ENCODE measurements around the gene ATP5F1E.

Gene ATP5F1E

DNA sequence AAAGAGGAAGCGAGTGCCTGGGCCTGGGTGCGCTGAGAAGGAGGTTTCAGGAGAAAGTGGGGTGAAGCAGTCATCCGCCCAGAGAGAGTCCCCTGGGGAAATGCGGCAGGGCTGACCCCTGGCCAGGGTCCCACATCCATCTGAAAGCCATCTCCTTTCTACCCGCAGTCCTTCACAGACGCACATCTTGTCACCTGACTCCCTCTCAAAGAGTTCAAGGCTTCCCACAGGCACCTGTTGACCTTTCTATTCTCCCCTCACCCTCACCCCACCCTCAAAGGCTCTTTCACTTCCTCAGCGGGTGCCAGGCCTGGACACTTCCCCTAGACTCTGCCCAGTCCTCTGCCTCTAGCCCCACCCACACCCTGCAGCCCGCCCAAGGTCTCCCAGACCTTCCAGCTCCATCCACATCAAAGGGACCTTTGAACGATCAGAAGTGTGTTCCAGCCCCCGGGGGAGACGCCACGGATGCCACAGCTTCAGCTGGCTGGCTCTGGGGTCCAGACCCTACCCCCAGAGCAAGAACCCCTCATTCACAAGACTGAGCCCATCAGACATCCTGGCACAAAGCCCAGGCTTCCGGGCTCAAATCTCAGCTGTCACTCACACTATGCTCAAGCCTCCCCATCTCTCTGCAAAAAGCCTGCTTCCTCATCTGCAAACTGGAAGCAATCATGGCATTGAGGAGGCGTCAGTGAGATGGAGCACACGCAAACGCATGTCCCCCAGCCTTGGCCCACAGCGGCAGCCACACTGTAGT is 27.2 kb downstream of the ATP5F1E start:
- DNase-seq: no peak

DNA sequence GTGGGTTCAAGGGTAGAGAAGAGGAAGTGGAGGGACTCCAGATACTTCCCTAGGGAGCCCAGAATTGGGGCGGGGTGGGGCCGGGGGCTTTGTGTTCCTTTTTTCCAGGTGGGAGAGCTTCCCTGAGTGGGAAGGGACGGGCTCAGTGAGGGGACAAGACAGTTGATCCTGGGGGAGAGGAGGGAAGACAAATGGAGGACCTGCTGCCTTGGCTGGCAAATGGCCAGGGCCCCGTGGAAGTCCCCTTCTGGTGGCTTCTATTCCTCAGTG is 27.7 kb downstream of the ATP5F1E start:
- DNase-seq: no peak

DNA sequence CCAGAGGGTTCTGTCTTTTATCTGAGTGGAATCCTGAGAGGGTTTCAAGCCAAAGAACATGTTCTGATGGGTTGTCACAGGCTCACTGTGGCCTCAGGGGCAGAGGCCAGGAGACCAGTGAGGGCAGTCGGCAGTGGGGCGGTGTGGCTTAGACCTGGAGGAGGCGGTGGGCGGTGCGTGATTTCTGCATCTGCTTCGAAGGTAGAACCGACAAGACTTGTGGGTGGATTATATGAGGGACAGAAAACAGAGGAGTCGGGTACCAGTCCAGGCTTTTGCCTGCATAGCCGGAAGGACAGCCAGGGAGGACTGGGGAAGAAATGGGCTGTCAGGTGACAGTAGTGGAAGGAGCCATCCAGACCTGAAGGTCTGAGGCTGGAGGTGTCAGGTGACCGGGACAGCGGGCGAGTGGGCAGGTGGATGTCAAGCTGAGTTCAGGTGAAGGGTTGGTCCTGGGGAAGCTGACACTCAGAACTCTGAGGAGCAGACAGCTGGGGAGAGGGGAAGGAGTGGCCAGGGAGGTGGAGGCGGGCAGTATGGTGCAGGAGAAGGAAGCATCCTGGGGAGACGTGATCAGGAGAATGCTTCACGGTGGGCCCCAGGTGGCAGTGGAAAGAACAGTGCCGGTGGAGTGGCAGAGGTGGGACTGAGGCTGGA is 28.2 kb downstream of the ATP5F1E start:
- no peak for DNase-seq

DNA sequence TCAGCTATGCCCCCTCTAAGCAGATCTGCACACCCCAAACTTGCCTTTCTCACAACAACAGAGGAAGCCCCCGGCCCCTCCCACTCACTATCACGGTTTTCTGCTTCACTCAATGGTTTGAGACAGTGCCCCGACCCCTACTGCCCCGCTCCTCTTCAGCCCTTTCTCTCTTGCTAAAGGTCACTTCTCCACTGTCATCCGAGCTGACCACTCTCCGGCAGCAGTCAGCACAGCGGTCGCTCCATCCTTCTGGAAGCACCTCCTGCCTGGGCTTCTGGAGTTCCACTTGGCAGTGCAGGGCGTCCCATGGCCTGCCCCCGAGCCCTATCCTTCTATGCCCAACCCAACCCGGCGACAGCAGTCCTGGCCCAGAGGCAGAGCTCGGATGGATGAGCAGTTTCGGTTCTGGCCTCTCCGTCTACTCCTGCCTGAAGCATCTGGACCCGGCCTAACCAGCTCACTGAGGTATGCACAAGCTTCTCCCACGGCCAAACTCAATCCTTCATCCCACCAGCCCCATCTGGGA is 29.2 kb downstream of the ATP5F1E start:
- no peak for DNase-seq

DNA sequence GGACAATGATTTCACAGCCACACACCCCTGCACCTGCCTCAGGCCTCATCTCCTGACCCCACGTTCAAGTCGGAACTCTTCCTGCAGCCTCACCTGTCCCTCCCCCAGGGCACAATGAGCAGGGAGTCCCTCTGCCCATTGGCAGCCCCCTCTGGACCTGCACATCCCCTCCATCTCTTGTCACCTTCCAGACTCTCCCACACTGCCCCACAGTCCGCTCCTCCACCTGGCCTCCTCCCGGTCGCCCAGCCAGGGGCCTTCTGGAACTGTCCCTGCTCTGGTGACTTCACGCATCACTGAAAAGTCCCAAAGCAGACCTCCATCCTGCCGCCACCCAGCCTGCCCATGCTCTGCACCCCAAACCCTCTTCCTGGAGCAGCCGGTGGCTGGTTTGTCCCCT is 29.7 kb downstream of the ATP5F1E start:
- no peak for DNase-seq

DNA sequence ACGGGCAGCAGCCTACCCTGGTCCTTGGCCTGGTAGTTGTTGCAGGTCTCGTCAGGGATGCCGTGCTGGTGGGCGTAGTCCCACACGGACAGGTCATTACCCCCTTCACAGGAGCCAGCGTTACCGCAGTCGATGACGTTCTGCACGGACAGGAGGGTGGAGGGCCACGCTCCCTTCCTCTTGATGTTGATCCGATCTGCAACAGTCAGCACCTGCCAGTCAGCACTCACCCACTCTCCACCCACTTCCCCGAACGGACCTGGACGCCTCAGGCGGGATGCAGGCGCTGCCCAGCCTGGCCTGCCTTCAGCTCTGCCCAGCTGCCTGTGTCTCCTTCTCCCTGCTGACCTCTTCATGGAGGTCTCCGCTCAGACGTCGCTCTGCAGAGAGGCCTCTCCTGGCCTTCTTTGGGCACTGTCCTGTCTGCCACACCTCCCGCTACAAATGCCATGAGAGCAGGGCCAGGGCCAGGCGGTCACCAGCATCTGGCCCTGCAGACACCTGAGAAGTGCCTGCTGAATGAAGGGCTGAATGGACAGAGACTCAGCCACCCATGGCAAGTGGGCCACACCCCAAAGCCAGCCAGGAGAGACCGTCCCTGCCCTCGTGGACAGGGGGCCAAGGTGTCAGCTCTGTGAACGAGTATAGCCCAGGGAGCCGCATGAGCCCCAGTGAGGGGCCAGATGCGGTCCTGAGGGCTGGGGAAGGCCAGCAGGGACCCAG is 30.5 kb downstream of the ATP5F1E start:
- no peak for DNase-seq

DNA sequence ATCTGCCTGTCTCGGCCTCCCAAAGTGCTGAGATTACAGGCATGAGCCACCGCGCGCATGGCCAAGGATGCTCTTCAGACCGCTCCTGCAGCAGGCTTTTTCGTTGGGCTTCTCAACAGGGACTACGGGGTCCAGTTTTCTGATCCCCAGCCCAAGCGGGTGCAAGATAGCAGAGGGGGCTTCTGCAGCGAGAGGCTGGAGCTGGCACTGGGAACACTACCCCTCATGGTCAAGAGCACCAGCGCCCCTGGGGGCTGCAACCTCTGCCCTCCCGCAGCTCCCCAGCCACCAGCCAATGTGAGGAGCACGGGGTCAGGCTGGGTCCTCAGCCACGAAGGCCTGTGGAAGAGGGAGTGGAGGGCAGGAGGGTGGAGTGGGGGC is 31.1 kb downstream of the ATP5F1E start:
- DNase-seq: no peak

DNA sequence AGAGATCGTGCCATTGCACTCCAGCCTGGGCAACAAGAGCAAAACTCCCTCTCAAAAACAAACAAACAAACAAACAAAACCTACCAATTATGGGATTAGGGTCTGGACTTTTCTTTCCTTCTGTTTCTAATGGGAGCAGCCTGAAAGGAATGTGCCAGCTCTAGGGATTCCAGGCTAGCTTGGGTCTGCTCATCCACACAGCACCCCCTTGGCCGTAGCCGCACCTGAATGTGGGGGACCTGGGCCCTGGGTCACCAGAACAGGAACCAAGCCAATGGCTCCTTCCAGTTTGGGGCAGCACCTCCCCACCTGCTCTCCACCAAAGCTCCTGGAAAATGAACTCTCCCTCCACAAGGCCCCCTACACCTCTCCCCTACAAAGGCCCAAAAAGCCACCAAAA is 31.8 kb downstream of the ATP5F1E start:
- no peak for DNase-seq

DNA sequence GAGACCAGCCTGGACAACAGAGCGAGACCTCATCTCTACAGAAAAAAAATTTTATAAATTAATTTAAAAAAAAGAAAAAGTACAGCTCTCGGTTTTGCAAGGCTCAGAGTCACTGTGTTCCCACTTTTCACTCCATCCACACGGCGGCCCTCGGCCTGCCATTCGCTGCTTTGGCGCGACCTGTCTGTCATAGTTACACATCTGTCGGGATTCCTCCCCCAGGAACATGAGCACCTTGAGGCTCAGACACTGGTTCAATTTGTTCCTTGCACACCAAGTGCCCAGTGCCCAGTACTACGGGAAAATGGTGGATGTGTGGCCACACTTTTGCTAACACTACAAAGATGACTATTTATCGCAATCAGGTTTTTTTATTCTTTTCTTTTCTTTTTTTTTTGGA is 33.5 kb downstream of the ATP5F1E start:
- no peak for DNase-seq

DNA sequence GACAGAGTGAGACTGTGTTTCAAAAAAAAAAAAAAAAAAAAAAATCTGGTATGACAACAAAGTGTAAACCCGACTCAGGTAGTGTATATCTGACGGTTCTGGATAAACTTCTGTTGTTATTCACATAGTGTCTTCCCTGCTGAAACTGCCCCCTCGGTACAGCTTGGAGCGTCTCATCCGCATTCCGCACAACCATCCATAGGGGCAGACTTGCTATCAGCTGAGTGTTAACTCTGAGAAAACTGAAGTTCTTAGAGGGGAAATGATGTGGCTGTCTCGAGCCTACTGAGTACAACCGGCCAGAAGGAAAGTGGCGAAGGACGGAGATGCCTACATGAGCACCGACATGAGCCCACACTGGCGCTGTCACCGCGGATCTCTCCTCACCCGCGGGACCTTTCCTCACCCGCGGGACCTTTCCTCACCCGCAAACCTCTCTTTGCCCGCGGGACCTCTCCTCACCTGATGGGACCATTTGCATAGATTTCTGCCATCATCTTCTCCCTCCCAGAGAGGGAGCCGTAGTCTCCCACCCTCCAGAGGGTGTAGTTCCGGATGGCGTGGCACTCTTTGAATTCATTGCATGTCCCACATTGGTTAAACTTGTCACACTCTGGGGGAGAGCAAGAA is 34.9 kb downstream of the ATP5F1E start:
- DNase-seq: no peak

DNA sequence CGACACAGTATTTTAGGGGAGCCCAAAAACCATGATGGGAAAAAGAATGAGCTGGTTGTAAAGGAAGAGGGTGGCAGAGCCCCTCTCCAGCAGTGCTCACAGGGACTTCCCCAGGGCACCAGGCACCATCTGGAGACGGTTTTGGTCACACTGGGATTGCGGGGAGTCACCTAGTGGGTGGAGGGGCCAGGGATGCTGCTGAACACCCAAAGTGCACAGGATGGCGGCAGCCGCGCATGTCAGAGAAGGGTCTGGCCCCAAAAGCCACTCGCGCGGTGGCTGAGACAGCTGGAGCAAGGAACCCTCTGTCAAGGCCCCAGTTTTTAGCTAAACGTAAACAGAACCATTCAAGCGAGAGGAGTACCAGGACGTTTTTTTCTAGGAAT is 35.9 kb downstream of the ATP5F1E start:
- DNase-seq: no peak

DNA sequence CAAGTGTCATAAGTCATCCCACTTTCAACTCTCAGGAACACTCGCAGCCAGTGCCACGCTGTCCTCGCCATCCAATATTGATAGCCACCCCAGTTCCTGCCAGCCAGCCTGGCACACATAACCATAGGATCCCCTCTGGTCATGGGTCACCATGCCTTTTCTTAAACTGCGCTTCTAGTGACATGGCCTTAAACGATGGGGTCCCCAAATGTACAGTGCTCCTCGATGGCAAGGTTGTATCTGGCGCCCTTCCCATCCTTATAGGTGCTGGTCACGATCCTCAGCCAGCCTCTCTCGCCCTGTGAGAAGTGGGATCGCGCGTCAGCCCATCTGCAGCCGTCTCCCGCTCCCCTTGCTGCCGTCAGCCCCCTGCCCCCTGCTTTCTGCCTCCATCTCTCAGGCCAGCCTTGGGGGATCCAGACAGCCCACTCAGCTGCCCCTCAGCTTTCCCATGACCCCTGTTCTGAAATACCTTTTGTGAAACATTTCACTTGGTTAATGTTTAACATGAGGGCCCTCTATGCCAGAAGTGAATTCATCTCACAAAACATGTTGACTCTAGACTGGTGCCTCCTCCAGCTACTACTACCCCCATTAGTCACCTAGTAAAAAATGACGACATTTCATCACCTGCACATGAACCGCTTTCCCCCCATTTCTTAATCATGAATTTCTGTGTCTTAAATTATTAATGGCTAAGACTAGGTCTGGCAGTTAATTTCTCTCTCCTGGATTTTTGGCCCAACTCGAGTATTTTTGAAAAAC is 36.5 kb downstream of the ATP5F1E start:
- DNase-seq: no peak

DNA sequence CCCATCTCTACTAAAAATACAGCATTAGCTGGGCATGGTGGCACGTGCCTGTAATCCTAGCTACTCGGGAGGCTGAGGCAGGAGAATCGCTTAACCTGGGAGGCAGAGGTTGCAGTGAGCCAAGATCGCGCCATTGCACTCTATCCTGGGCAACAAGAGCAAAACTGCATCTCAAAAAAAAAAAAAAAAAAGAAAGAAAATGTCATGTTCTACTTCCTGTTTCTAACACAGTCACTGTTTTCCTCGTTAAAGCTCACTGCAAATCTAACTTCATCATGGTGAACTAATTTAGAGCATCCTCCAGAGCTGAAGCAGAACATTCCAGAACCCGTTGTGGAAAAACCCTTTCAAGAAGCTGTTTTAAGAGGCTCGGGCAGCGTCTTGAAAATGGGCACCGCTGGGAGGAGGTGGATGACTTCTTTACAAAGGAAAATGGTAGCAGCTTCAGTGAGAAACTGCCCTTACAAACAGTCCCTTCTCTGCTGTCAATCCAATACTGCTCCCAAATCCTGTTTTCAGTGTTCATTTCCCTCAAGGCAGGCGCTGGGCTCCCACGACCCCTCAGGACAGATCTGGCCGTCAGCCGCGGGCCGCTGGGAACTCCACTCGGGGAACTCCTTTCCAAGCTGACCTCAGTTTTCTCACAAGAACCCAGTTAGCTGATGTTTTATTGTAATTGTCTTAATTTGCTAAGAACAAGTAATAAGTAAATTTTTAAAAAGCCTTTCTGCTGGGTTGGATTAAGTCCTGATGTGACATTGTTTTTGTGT is 37.6 kb downstream of the ATP5F1E start:
- no peak for DNase-seq

DNA sequence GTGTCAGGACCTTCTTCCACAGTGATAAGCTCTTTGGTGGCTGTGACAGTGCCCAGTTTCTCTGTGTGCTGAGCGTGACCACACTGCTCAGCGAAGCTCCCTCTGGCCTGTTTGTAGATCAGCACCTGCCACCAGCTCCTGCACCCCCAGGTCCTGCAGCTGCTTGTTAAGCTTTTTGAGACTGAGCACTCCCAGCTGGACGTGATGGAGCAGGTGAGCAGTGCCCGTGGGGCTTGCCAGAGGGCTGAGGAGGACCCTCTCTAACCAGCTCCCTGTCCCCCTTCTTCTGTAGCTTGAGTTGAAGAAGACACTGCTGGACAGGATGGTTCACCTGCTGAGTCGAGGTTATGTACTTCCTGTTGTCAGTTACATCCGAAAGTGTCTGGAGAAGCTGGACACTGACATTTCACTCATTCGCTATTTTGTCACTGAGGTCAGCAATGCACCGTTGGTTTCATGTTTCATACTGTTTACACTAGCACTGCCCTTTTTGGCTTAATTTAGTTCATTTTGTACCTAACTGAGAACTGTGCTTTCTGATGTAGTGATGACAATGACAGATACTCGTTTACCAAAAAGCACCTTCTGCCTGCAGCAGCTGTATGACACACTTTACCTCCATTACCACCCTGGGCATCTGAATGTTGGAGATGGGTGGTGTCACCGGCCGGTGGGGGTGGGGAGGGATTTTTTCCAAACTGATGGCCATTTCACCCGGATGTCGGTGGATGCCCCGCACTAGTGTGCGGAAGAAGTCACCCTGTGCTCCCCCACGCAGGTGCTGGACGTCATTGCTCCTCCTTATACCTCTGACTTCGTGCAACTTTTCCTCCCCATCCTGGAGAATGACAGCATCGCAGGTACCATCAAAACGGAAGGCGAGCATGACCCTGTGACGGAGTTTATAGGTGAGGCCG is 38.5 kb downstream of the ATP5F1E start:
- DNase-seq: no peak

DNA sequence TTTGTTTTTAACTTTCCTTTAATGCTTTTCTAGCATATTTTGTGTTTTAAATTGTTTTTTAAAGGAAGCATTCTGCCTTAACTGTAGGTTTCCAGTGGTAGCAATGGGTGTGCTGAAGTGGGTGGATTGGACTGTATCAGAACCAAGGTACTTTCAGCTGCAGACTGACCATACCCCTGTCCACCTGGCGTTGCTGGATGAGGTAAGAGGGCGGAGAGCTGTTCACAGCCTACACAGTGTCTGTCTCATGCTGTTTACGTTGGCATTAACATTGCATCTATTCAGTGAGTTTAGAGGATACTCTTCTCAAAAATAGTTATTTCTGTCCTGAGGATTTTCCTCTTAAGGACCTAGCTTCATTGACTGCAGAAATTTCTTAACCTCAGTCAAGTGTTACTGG is 39.2 kb downstream of the ATP5F1E start:
- no peak for DNase-seq

DNA sequence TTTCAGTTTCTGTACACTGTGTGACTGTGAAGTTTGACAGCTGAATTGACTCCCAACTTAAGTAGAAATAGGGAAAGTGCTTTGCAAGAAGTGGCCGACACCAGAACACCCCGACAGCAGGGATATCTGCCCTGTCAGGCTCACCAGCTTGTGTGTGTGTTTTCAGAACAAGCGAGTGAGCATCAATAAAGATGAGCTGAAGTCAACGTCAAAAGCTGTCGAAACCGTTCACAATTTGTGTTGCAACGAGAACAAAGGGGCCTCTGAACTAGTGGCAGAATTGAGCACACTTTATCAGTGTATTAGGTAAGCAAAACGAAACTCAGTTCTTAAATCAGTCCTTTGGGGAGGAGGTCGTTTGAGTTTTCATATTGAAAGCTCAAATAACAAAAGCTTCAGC is 40.4 kb downstream of the ATP5F1E start:
- DNase-seq: no peak

DNA sequence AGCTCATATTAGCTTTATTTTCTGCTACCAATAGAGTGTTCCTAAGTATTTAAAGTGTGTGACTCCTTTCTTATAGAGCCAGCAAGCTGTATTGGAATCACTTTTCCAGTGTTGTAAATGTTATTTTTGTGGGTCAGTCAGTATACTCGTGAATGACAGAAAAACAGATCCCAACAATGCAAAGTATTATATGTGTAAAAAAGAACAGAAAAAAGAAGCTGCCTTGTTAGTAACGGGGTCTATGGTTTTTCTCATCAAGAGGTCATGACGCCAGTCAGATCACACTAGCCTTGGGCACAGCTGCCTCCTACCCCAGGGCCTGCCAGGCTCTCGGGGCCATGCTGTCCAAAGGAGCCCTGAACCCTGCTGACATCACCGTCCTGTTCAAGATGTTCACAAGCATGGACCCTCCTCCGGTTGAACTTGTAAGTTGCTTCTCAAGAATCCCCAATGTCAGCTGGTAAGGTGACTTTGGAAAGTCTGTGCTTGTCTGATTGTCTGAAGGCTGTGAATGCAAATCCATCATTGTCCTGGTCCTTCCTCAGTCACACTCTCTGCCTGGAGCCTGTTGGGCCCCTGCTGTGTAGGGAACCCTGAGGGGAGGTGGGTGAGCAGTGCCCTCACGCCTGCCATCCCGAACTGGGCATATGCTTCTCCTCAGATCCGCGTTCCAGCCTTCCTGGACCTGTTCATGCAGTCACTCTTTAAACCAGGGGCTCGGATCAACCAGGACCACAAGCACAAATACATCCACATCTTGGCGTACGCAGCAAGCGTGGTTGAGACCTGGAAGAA is 41.3 kb downstream of the ATP5F1E start:
- no peak for DNase-seq

DNA sequence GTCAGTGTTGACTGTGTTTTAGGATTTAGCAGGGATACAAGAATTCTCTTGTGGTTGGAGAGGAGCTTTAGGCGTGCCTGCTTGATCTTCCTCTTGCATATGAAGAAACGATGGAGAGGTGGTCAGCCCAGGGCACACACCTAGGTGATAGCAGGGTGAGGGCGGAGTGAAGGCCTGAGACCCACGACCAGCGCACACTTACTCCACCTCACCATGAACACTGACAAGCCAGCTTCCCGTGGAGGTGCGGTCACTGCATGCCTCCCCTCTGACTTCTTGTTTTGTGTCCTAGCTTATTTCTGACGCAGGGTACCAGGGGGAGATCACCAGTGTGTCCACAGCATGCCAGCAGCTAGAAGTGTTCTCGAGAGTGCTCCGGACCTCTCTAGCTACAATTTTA is 42.9 kb downstream of the ATP5F1E start:
- DNase-seq: no peak

DNA sequence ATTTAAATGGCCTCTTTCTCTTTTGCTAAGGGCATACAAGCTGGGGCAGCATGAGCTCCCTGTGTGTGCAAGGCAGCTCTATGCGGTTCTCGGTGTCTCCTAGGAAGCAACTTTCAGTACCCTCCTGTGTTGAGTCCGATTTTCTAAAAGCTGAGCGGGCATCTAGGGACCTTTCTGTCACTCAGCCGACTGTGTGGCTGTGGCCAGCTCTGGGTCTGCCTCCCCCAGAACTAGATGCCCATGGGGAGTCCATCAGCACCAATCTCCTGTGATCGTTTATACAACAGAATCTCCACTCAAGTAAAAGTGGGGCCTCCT is 43.6 kb downstream of the ATP5F1E start:
- no peak for DNase-seq

DNA sequence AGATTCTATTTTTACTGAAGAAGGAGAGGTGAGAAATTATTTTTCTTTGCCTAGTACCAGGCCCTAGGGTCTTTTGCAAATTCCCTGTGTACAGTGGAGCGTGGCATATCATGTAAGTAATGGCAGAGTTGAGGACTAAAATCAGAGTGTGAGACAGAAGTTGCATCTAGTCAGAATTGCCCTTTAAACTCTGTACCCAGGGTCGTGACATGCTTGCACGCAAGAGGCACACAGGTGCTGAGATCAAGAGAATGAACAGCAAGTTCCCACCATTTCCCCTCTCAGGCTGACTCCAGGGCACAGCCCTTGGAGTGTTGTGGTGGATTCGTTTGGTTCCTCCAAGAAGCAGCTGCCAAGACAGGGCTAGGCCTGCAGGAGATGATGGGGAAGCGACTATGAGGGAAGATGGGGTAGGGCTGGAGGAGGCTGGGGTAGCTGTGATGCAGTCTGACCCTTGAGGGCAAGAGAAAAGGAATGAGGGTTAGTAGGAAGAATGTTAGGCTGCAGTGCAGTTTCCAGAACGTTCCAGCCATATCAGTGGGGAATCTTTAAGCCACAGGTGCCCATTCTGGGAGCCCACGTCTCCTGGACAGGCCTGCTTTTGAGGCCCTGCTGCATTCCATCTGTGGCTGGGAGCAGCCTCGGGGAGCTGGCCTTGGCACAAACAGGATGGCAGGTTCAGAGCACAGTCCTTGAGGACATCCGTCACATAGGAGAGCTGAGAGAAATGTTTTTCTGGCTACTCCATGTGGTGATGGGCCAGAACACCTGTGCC is 44.2 kb downstream of the ATP5F1E start:
- no peak for DNase-seq
